Sigmoid colon (tissue), 4 donors: Measurements from ENCODE around the gene TRIM73.
"Not testable (repeated sequence)": the region's sequence is repeated elsewhere in the genome, so short reads cannot be mapped to it uniquely, and the experiment has no call there.

Source experiments
- CTCF ChIP-seq, 4 experiments: fragments of 450-650 bp in 3 of 4; fragments of 200-600 bp in 1 of 4; IDR thresholded peaks; one replicate each; pipeline ENCODE4 v1.5.1; 2016 to 2019; ENCODE audit warnings: antibody characterized with exemption in 4 of 4, mild to moderate bottlenecking in 3 of 4, moderate library complexity in 2 of 4
- POLR2A ChIP-seq, 2 donors: fragments of 450-650 bp; IDR thresholded peaks; one replicate each; pipeline ENCODE4 v1.6.1; 2016; ENCODE audit warnings: antibody characterized with exemption in 2 of 2, mild to moderate bottlenecking in 2 of 2, moderate library complexity in 2 of 2
- POLR2AphosphoS5 ChIP-seq, 4 donors: sonication (generic); formaldehyde crosslinking; IDR thresholded peaks; one replicate each; pipeline ENCODE4 v1.6.1; 2017; ENCODE audit warnings: antibody characterized with exemption in 4 of 4

DNA sequence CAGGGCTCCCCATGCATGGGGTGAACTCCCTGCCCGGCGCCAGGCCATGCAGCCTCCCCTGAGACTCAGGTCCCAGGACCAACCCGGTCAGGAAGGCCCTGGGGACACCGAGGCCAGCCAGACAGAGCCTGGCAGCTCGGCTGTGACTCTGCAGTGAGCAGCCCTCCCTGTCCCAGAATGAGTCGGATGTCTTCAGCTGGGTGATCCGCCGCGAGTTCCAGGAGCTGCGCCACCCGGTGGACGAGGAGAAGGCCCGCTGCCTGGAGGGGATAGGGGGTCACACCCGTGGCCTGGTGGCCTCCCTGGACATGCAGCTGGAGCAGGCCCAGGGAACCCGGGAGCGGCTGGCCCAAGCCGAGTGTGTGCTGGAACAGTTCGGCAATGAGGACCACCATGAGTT lies 9.2 kb downstream of the TRIM73 start:
- not testable (repeated sequence) for TF ChIP-seq CTCF, POLR2AphosphoS5, POLR2A (IDR thresholded peaks at IDR 0.05)
